OCI-LY1 (cell line): ENCODE measurements around the gene CMTM1.
"Not testable (repeated sequence)": the region's sequence is repeated elsewhere in the genome, so short reads cannot be mapped to it uniquely, and the experiment has no call there.

Experiments used
- H2AFZ ChIP-seq: fragments of 200-600 bp; sonication (generic), shearing (Covaris generic); 2 replicates; pipeline ENCODE4 v1.6.0; 2014; ENCODE audit warnings: antibody characterized with exemption, mild to moderate bottlenecking, low read length
- H3F3A ChIP-seq: fragments of 200-600 bp; sonication (generic), shearing (Covaris generic); 2 replicates; pipeline ENCODE4 v1.6.0; 2014; ENCODE audit warnings: mild to moderate bottlenecking, antibody characterized with exemption, low read length, moderate library complexity; ENCODE audit not compliant: insufficient read depth
- H3K27ac ChIP-seq: fragments of 200-600 bp; sonication (generic); 2 replicates; pipeline ENCODE4 v1.5.1; 2014; ENCODE audit warnings: low read length, mixed run types, mild to moderate bottlenecking, low read depth; ENCODE audit not compliant: poor library complexity, severe bottlenecking
- H3K27me3 ChIP-seq: fragments of 200-600 bp; sonication (generic); 2 replicates; pipeline ENCODE4 v1.6.0; 2014; ENCODE audit warnings: antibody characterized with exemption, mild to moderate bottlenecking, low read length, moderate library complexity; ENCODE audit not compliant: insufficient read depth
- H3K36me3 ChIP-seq: fragments of 200-600 bp; sonication (generic); 2 replicates; pipeline ENCODE4 v1.6.1; 2014; ENCODE audit warnings: mild to moderate bottlenecking, antibody characterized with exemption, low read length, moderate library complexity, mixed read lengths; ENCODE audit not compliant: insufficient read depth
- H3K4me1 ChIP-seq: fragments of 200-600 bp; sonication (generic); 2 replicates; pipeline ENCODE4 v1.5.1; 2014; ENCODE audit warnings: mild to moderate bottlenecking, low read length, moderate library complexity; ENCODE audit not compliant: insufficient read depth, severe bottlenecking
- H3K4me2 ChIP-seq: fragments of 200-600 bp; sonication (generic), shearing (Covaris generic); 2 replicates; pipeline ENCODE4 v1.6.1; 2014; ENCODE audit warnings: low read length
- H3K4me3 ChIP-seq: fragments of 200-600 bp; sonication (generic); 2 replicates; pipeline ENCODE4 v1.5.1; 2014; ENCODE audit warnings: low read length, low read depth, mild to moderate bottlenecking, mixed read lengths; ENCODE audit not compliant: poor library complexity, severe bottlenecking
- H3K79me2 ChIP-seq: fragments of 200-600 bp; shearing (Covaris generic); 2 replicates; pipeline ENCODE4 v1.6.1; 2016; ENCODE audit warnings: mixed run types, low read length, mixed read lengths; ENCODE audit not compliant: insufficient read depth
- H3K9ac ChIP-seq: fragments of 200-600 bp; sonication (generic), shearing (Covaris generic); 2 replicates; pipeline ENCODE4 v1.6.1; 2014; ENCODE audit warnings: mild to moderate bottlenecking, low read length, mixed read lengths
- H3K9me2 ChIP-seq: fragments of 200-600 bp; sonication (generic), shearing (Covaris generic); 2 replicates; pipeline ENCODE4 v1.6.1; 2014; ENCODE audit warnings: low read depth, mild to moderate bottlenecking, low read length, mixed read lengths
- H3K9me3 ChIP-seq: fragments of 200-600 bp; shearing (Covaris generic); 2 replicates; pipeline ENCODE4 v1.6.1; 2014; ENCODE audit warnings: low read length, mixed read lengths
- H4K20me1 ChIP-seq: fragments of 200-600 bp; sonication (generic), shearing (Covaris generic); 2 replicates; pipeline ENCODE4 v1.6.0; 2016; ENCODE audit warnings: mild to moderate bottlenecking, low read length; ENCODE audit not compliant: insufficient read depth
- EZH2 ChIP-seq: fragments of 200-600 bp; sonication (generic), shearing (Covaris generic); IDR thresholded peaks from 2 replicates; pipeline ENCODE4 v1.8.0; 2017; ENCODE audit warnings: borderline replicate concordance, mixed run types, mild to moderate bottlenecking, antibody characterized with exemption, low read length, moderate library complexity, mixed read lengths
- TF ChIP-seq, protein P1 (sequence below): fragments of 200-600 bp; sonication (generic), shearing (Covaris generic); IDR thresholded peaks from 2 replicates; pipeline ENCODE4 v1.5.1; 2017; ENCODE audit warnings: mild to moderate bottlenecking, antibody characterized with exemption, low read length, moderate library complexity, mixed read lengths

Gene CMTM1

DNA sequence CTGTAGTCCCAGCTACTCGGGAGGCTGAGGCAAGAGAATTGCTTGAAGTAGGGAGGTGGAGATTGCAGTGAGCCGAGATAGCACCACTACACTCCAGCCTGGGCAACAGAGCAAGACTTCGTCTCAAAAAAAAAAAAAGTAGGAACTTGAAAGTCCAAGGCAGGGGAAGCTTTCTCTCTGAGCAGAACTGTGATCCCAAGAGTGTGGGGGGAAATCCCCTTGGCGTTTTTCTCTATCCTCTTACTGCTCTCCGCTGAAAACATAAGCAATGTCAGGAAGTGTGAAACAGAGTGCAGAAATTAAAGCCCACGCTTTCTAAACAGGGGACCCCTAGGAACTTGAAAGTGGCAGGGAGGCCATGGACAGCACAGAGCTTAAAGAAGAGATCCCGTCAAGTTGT lies 28.5 kb downstream of the CMTM1 start:
- no peak overlapping the region for H2AFZ ChIP-seq
- TF ChIP-seq, protein P1, sequence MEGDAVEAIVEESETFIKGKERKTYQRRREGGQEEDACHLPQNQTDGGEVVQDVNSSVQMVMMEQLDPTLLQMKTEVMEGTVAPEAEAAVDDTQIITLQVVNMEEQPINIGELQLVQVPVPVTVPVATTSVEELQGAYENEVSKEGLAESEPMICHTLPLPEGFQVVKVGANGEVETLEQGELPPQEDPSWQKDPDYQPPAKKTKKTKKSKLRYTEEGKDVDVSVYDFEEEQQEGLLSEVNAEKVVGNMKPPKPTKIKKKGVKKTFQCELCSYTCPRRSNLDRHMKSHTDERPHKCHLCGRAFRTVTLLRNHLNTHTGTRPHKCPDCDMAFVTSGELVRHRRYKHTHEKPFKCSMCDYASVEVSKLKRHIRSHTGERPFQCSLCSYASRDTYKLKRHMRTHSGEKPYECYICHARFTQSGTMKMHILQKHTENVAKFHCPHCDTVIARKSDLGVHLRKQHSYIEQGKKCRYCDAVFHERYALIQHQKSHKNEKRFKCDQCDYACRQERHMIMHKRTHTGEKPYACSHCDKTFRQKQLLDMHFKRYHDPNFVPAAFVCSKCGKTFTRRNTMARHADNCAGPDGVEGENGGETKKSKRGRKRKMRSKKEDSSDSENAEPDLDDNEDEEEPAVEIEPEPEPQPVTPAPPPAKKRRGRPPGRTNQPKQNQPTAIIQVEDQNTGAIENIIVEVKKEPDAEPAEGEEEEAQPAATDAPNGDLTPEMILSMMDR: no peak
- TF ChIP-seq EZH2: no peak
- no peaks in the 10 kb centered on the region for H3K79me2 ChIP-seq
- no peak overlapping the region for H3K9ac ChIP-seq
- H3K4me1 ChIP-seq: peaks cover 8% of the 10 kb centered on the region
- no peak overlapping the region for H3K4me2 ChIP-seq
- no peak overlapping the region for H3K4me3 ChIP-seq
- no peaks in the 10 kb centered on the region for H3K9me2 ChIP-seq
- H3K36me3 ChIP-seq: no peaks in the 10 kb centered on the region
- H4K20me1 ChIP-seq: no peaks in the 10 kb centered on the region
- H3F3A ChIP-seq: no peaks in the 10 kb centered on the region
- H3K9me3 ChIP-seq: no peaks in the 10 kb centered on the region
- H3K27ac ChIP-seq: no peak overlapping the region
- H3K27me3 ChIP-seq: peaks cover 4% of the 10 kb centered on the region; the same call in 1 of the 2 replicates

GRCh38 chr16:66596559-66596958 lies 30.3 kb downstream of the CMTM1 start:
- not testable (repeated sequence) for H3K9me3 ChIP-seq, H3K9ac ChIP-seq, H3K27ac ChIP-seq, H4K20me1 ChIP-seq, H3K36me3 ChIP-seq, H2AFZ ChIP-seq, H3K4me3 ChIP-seq, H3K27me3 ChIP-seq, H3F3A ChIP-seq, H3K4me1 ChIP-seq, H3K79me2 ChIP-seq, H3K9me2 ChIP-seq, H3K4me2 ChIP-seq

GRCh38 chr16:66596986-66597848 lies 31.0 kb downstream of the CMTM1 start:
- TF ChIP-seq, protein P1: no peak
- TF ChIP-seq EZH2: no peak
- Histone ChIP-seq H4K20me1 (no peaks in the 10 kb centered on the region), H3K4me1 (no peaks in the 10 kb centered on the region), H3K9me3 (peaks cover 8% of the 10 kb centered on the region; the same call in 1 of the 2 replicates), H3K36me3 (no peaks in the 10 kb centered on the region; the same call in 1 of the 2 replicates), H3K27me3 (peaks cover 4% of the 10 kb centered on the region; the same call in 1 of the 2 replicates), H3K4me2 (no peak overlapping the region), H3K27ac (no peak overlapping the region), H3K9me2 (no peaks in the 10 kb centered on the region), H2AFZ (no peak overlapping the region), H3K79me2 (no peaks in the 10 kb centered on the region), H3K9ac (no peak overlapping the region), H3K4me3 (no peak overlapping the region), H3F3A (no peaks in the 10 kb centered on the region)

- Histone ChIP-seq H3K79me2 (no peaks in the 10 kb centered on the region), H3K9me2 (no peaks in the 10 kb centered on the region), H3K9ac (no peak overlapping the region), H3K27ac (no peak overlapping the region), H3K4me2 (no peak overlapping the region), H3K9me3 (peaks cover 8% of the 10 kb centered on the region; the same call in 1 of the 2 replicates), H2AFZ (no peak overlapping the region), H3K4me3 (no peak overlapping the region), H3K36me3 (no peaks in the 10 kb centered on the region; the same call in 1 of the 2 replicates), H3F3A (no peaks in the 10 kb centered on the region), H3K4me1 (no peaks in the 10 kb centered on the region), H4K20me1 (no peaks in the 10 kb centered on the region), H3K27me3 (peaks cover 4% of the 10 kb centered on the region; the same call in 1 of the 2 replicates)
- TF ChIP-seq EZH2: no peak
- TF ChIP-seq, protein P1: no peak
Observed at GRCh38 chr16:66598111-66598510, 31.9 kb downstream of the CMTM1 start.
